ENCODE measurements around the gene CMKLR1. TPM values are rescaled to one million over a fixed set of nuclear protein-coding genes. Genes with fewer than 3 reads are reported as not detected.

CMKLR1 gene
- total RNA-seq, 1 donor from 2014 or later = 0.57 TPM

GRCh38 chr12:108240928-108241327, 98.2 kb downstream of the CMKLR1 start:
- no peak for FAIRE-seq
- H2AFZ ChIP-seq (ENCODE audit: low read depth, low read length) = no peak overlapping the region
- no peak overlapping the region for H3K4me3 ChIP-seq (ENCODE audit: insufficient read depth, low read depth, low read length)
- H3K9ac ChIP-seq (ENCODE audit: low read length) = no peak overlapping the region
- DNase-seq (ENCODE audit: low read depth) = no peak
- Mint-ChIP-seq H3K27ac (ENCODE audit: unreplicated experiment) (no peak overlapping the region), H3K36me3 (ENCODE audit: low read depth, unreplicated experiment) (no peaks in the 10 kb centered on the region), H3K4me3 (ENCODE audit: unreplicated experiment) (no peak overlapping the region), H3K4me1 (ENCODE audit: low read depth, unreplicated experiment) (no peaks in the 10 kb centered on the region), H3K9me3 (ENCODE audit: unreplicated experiment) (peaks cover 4% of the 10 kb centered on the region), H3K27me3 (ENCODE audit: low read depth, unreplicated experiment) (peaks cover 21% of the 10 kb centered on the region)
- H3K27me3 ChIP-seq (ENCODE audit: insufficient read depth, low read length) = peaks cover 3% of the 10 kb centered on the region
- no peak overlapping the region for H3K27ac ChIP-seq (ENCODE audit: low read depth, low read length)
- TF ChIP-seq, protein P1, sequence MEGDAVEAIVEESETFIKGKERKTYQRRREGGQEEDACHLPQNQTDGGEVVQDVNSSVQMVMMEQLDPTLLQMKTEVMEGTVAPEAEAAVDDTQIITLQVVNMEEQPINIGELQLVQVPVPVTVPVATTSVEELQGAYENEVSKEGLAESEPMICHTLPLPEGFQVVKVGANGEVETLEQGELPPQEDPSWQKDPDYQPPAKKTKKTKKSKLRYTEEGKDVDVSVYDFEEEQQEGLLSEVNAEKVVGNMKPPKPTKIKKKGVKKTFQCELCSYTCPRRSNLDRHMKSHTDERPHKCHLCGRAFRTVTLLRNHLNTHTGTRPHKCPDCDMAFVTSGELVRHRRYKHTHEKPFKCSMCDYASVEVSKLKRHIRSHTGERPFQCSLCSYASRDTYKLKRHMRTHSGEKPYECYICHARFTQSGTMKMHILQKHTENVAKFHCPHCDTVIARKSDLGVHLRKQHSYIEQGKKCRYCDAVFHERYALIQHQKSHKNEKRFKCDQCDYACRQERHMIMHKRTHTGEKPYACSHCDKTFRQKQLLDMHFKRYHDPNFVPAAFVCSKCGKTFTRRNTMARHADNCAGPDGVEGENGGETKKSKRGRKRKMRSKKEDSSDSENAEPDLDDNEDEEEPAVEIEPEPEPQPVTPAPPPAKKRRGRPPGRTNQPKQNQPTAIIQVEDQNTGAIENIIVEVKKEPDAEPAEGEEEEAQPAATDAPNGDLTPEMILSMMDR (IDR thresholded peaks at IDR 0.05; ENCODE audit: insufficient read depth, low read depth, low read length) = no peak
- TF ChIP-seq EZH2 (IDR thresholded peaks at IDR 0.05; ENCODE audit: insufficient read depth, low read length) = no peak
- no peaks in the 10 kb centered on the region for H3K79me2 ChIP-seq (ENCODE audit: insufficient read depth, low read length)
- H3K4me2 ChIP-seq (ENCODE audit: low read length) = no peak overlapping the region
- H3K4me1 ChIP-seq (ENCODE audit: insufficient read depth, low read length) = no peaks in the 10 kb centered on the region
- H3K36me3 ChIP-seq (ENCODE audit: insufficient read depth, low read length) = no peaks in the 10 kb centered on the region
- H4K20me1 ChIP-seq (ENCODE audit: insufficient read depth, low read length) = no peaks in the 10 kb centered on the region
- H3K9me3 ChIP-seq (ENCODE audit: insufficient read depth, low read depth, low read length) = no peaks in the 10 kb centered on the region

GRCh38 chr12:108240027-108240785, 98.9 kb downstream of the CMKLR1 start:
- H3K9me3 ChIP-seq (ENCODE audit: insufficient read depth, low read depth, low read length) = no peaks in the 10 kb centered on the region
- no peak overlapping the region for H3K4me3 Mint-ChIP-seq (ENCODE audit: unreplicated experiment)
- TF ChIP-seq EZH2 (IDR thresholded peaks at IDR 0.05; ENCODE audit: insufficient read depth, low read length) = no peak
- TF ChIP-seq, protein P1 (IDR thresholded peaks at IDR 0.05; ENCODE audit: insufficient read depth, low read depth, low read length) = no peak
- H3K4me1 ChIP-seq (ENCODE audit: insufficient read depth, low read length) = no peaks in the 10 kb centered on the region
- DNase-seq (ENCODE audit: low read depth) (no peak), FAIRE-seq (no peak)
- peaks cover 4% of the 10 kb centered on the region for H3K9me3 Mint-ChIP-seq (ENCODE audit: unreplicated experiment)
- H3K4me2 ChIP-seq (ENCODE audit: low read length) = no peak overlapping the region
- no peak overlapping the region for H3K9ac ChIP-seq (ENCODE audit: low read length)
- H3K27ac ChIP-seq (ENCODE audit: low read depth, low read length) = no peak overlapping the region
- H3K27me3 Mint-ChIP-seq (ENCODE audit: low read depth, unreplicated experiment) = peaks cover 28% of the 10 kb centered on the region
- H3K36me3 Mint-ChIP-seq (ENCODE audit: low read depth, unreplicated experiment) = no peaks in the 10 kb centered on the region
- no peaks in the 10 kb centered on the region for H3K79me2 ChIP-seq (ENCODE audit: insufficient read depth, low read length)
- no peaks in the 10 kb centered on the region for H3K4me1 Mint-ChIP-seq (ENCODE audit: low read depth, unreplicated experiment)
- H4K20me1 ChIP-seq (ENCODE audit: insufficient read depth, low read length) = no peaks in the 10 kb centered on the region
- H3K4me3 ChIP-seq (ENCODE audit: insufficient read depth, low read depth, low read length) = no peak overlapping the region
- no peaks in the 10 kb centered on the region for H3K36me3 ChIP-seq (ENCODE audit: insufficient read depth, low read length)
- no peak overlapping the region for H2AFZ ChIP-seq (ENCODE audit: low read depth, low read length)
- H3K27ac Mint-ChIP-seq (ENCODE audit: unreplicated experiment) = no peak overlapping the region
- H3K27me3 ChIP-seq (ENCODE audit: insufficient read depth, low read length) = peaks cover 7% of the 10 kb centered on the region

DNA sequence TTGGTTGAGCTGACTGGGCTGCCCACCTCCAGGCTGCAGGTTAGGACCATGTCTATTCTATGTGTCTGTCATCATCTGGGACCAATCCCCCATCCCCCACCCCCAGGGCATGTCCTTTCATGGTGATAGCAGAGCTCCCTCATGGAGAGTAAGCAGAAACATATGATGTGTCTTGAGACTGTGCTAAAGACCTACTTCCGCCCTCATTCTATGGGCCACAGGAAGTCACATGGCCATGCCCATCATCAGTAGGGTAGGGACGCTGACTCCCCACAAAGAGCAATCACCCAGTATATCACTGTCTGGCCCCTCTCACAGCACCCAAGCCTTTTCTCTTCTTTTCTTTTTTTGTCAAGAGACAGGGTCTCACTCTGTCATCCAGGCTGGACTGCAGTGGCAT, 99.7 kb downstream of the CMKLR1 start:
- H3K4me3 ChIP-seq (ENCODE audit: insufficient read depth, low read depth, low read length) = no peak overlapping the region
- H4K20me1 ChIP-seq (ENCODE audit: insufficient read depth, low read length) = no peaks in the 10 kb centered on the region
- H3K4me1 ChIP-seq (ENCODE audit: insufficient read depth, low read length) = no peaks in the 10 kb centered on the region
- no peaks in the 10 kb centered on the region for H3K9me3 ChIP-seq (ENCODE audit: insufficient read depth, low read depth, low read length)
- H3K27ac ChIP-seq (ENCODE audit: low read depth, low read length) = no peak overlapping the region
- H3K4me2 ChIP-seq (ENCODE audit: low read length) = no peak overlapping the region
- H3K9ac ChIP-seq (ENCODE audit: low read length) = no peak overlapping the region
- H3K36me3 ChIP-seq (ENCODE audit: insufficient read depth, low read length) = no peaks in the 10 kb centered on the region
- H3K36me3 Mint-ChIP-seq (ENCODE audit: low read depth, unreplicated experiment) = no peaks in the 10 kb centered on the region
- peaks cover 31% of the 10 kb centered on the region for H3K27me3 Mint-ChIP-seq (ENCODE audit: low read depth, unreplicated experiment)
- FAIRE-seq (no peak), DNase-seq (ENCODE audit: low read depth) (no peak)
- H3K79me2 ChIP-seq (ENCODE audit: insufficient read depth, low read length) = no peaks in the 10 kb centered on the region
- no peak overlapping the region for H2AFZ ChIP-seq (ENCODE audit: low read depth, low read length)
- H3K4me3 Mint-ChIP-seq (ENCODE audit: unreplicated experiment) = no peak overlapping the region
- H3K27me3 ChIP-seq (ENCODE audit: insufficient read depth, low read length) = peaks cover 7% of the 10 kb centered on the region
- no peak overlapping the region for H3K27ac Mint-ChIP-seq (ENCODE audit: unreplicated experiment)
- H3K4me1 Mint-ChIP-seq (ENCODE audit: low read depth, unreplicated experiment) = no peaks in the 10 kb centered on the region
- H3K9me3 Mint-ChIP-seq (ENCODE audit: unreplicated experiment) = peaks cover 4% of the 10 kb centered on the region
- TF ChIP-seq, protein P1 (IDR thresholded peaks at IDR 0.05; ENCODE audit: insufficient read depth, low read depth, low read length) = no peak
- TF ChIP-seq EZH2 (IDR thresholded peaks at IDR 0.05; ENCODE audit: insufficient read depth, low read length) = no peak
